Stomach (tissue), 9 donors: ENCODE data around the gene PIGR. TPM values are rescaled to one million over a fixed set of nuclear protein-coding genes. Genes with fewer than 3 reads are reported as not detected.

Experiments
- DNase-seq, 2 donors: peaks; one replicate each; pipeline versions ENCODE4 v3.0.0 to v3.0.0-alpha.2; 2013 to 2019
- H3K27ac ChIP-seq, 5 donors: fragments of 200-600 bp in 4 of 5; sonication (generic) in 4 of 5; one replicate each; pipeline ENCODE4 v1.5.1; 2013 to 2019; ENCODE audit warnings: mild to moderate bottlenecking in 1 of 5, moderate library complexity in 1 of 5
- H3K27me3 ChIP-seq, 3 donors: fragments of 200-600 bp; sonication (generic); one replicate each; pipeline ENCODE4 v1.5.1; 2017 to 2019; ENCODE audit warnings: mixed run types in 1 of 3
- H3K36me3 ChIP-seq, 4 donors: fragments of 200-600 bp; sonication (generic); 1 replicate in 3 of 4; 2 replicates in 1 of 4; pipeline ENCODE4 v1.5.1; 2016 to 2019
- H3K4me1 ChIP-seq, 4 donors: fragments of 200-600 bp; sonication (generic); one replicate each; pipeline ENCODE4 v1.5.1; 2016 to 2019
- H3K4me3 ChIP-seq, 4 donors: fragments of 200-600 bp; sonication (generic) in 3 of 4; one replicate each; pipeline ENCODE4 v1.5.1; 2016 to 2019; ENCODE audit warnings: mild to moderate bottlenecking in 1 of 4
- H3K9me3 ChIP-seq, 4 donors: fragments of 200-600 bp; sonication (generic); one replicate each; pipeline ENCODE4 v1.5.1; 2016 to 2019
- EP300 ChIP-seq: sonication (generic); formaldehyde crosslinking; IDR thresholded peaks from one replicate; pipeline ENCODE4 v1.6.1; 2017; ENCODE audit warnings: antibody characterized with exemption
- POLR2A ChIP-seq, 4 donors: fragments of 450-650 bp; IDR thresholded peaks; one replicate each; pipeline ENCODE4 v1.6.1; 2016; ENCODE audit warnings: antibody characterized with exemption in 4 of 4, control low read depth in 2 of 4, mild to moderate bottlenecking in 1 of 4, moderate library complexity in 1 of 4
- POLR2AphosphoS5 ChIP-seq, 3 donors: sonication (generic); formaldehyde crosslinking; IDR thresholded peaks; one replicate each; pipeline ENCODE4 v1.6.1; 2016; ENCODE audit warnings: antibody characterized with exemption in 3 of 3
- WGBS, 5 donors: extraction: QIAGEN DNeasy Blood & Tissue Kit in 3 of 5; methylation state at CpG; one replicate each; pipeline versions ENCODE4 v1.1.5 to v1.1.7; 2013 to 2018; 5-methylcytosine and 5-hydroxymethylcytosine counted together
- intact Hi-C: fragments of 100-400 bp; cut with DNase I; formaldehyde crosslinking; loops from one replicate; pipeline ENCODE4 v1.15.1; 2023; ENCODE audit warnings: low total_unique reads
- polyA plus RNA-seq, 3 donors: library from polyadenylated mRNA; stranded (reverse); fragments of 200-250 nt; gene quantifications; one replicate each; pipeline ENCODE4 v1.2.3, GENCODE V29; 2013
- total RNA-seq, 5 donors: library from RNA; depleted of rRNA; stranded (reverse); fragments of >200 nt; gene quantifications; one replicate each; pipeline versions ENCODE4 v1.1.0 to v1.2.3, GENCODE V29; 2014 to 2016
- TF ChIP-seq, protein P1 (sequence below), 7 experiments: fragments of 450-650 bp in 4 of 7; fragments of 200-600 bp in 3 of 7; sonication (generic) in 3 of 7; IDR thresholded peaks; one replicate each; pipeline ENCODE4 v1.5.1; 2016 to 2019; ENCODE audit warnings: antibody characterized with exemption in 7 of 7, control low read depth in 2 of 7, mild to moderate bottlenecking in 1 of 7
- donor health status: healthy with polysubstance abuse.
- donor health status: Bipolar disorder and iron deficiency.
- donor health status: healthy.

The PIGR gene
- total and polyA plus RNA-seq, 8 donors = 6.3 to 3,112 (median 163) TPM

DNA sequence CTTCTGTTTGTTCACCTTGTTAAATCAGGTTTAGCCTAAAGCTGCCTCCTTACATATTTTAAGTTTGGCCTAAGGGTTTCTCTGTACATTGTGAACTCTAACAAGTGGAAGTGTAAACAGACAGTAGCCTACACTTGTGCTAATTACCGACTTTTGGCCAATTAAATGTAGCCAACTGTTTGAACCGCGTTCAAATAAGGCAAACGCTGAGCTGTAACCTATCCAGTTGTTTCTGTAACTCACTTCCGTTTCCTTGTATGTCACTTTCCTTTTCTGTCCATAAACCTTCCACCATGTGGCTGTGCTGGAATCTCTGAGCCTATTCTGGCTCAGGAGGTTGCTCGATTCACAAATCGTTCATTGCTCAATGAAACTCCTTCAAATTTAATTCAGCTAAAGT lies 32.0 kb upstream of the PIGR start:
- H3K36me3 ChIP-seq = no peaks in the 10 kb centered on the region
- H3K4me3 ChIP-seq = no peak overlapping the region
- no peak for DNase-seq
- H3K27me3 ChIP-seq = no peaks in the 10 kb centered on the region
- no peaks in the 10 kb centered on the region for H3K9me3 ChIP-seq
- 61 to 77% (median 68%) methylated on average over 7 of the region's 7 CpGs for WGBS, 5 donors
- peaks cover 0 to 11% (median 0%) of the 10 kb centered on the region in 4 donors for H3K4me1 ChIP-seq
- H3K27ac ChIP-seq = no peak overlapping the region
- no peak for TF ChIP-seq EP300
- TF ChIP-seq, protein P1, sequence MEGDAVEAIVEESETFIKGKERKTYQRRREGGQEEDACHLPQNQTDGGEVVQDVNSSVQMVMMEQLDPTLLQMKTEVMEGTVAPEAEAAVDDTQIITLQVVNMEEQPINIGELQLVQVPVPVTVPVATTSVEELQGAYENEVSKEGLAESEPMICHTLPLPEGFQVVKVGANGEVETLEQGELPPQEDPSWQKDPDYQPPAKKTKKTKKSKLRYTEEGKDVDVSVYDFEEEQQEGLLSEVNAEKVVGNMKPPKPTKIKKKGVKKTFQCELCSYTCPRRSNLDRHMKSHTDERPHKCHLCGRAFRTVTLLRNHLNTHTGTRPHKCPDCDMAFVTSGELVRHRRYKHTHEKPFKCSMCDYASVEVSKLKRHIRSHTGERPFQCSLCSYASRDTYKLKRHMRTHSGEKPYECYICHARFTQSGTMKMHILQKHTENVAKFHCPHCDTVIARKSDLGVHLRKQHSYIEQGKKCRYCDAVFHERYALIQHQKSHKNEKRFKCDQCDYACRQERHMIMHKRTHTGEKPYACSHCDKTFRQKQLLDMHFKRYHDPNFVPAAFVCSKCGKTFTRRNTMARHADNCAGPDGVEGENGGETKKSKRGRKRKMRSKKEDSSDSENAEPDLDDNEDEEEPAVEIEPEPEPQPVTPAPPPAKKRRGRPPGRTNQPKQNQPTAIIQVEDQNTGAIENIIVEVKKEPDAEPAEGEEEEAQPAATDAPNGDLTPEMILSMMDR (IDR thresholded peaks at IDR 0.05) = no peak
- no peak for TF ChIP-seq POLR2AphosphoS5 (IDR thresholded peaks at IDR 0.05)
- TF ChIP-seq POLR2A (IDR thresholded peaks at IDR 0.05) = no peak
- intact Hi-C loops = no loop called here

DNA sequence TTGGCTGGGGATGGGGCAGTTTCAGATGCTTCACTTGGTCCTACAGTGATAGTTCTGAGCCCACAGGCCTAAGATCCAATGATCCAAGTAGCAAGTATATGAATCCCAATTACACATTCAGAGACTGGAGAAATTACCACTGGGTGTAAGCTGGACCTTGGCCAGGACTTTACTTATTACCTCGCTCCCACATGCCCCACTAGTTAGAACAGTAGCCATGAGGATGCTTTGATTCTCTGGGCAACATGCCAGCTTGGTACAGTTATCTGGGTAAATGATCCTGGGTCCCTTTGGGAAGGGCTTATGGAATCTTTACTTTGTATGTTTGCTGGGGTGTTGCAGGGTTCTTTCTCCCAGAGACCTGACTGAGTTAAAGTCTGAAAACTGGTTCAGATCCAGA lies 29.0 kb upstream of the PIGR start:
- Histone ChIP-seq H3K36me3 (no peaks in the 10 kb centered on the region), H3K27me3 (peaks cover 0 to 4% (median 0%) of the 10 kb centered on the region in 3 donors), H3K9me3 (no peaks in the 10 kb centered on the region), H3K4me1 (peaks cover 0 to 15% (median 0%) of the 10 kb centered on the region in 4 donors), H3K27ac (no peak overlapping the region), H3K4me3 (no peak overlapping the region)
- peak in 1 of 2 donors; percentile 34 for DNase-seq
- intact Hi-C loops = no loop called here
- WGBS, 5 donors = 58 to 89% (median 88%) methylated on average over 1 of the region's 1 CpG
- TF ChIP-seq, protein P1 (IDR thresholded peaks at IDR 0.05) = no peak
- TF ChIP-seq EP300 = no peak
- no peak for TF ChIP-seq POLR2AphosphoS5 (IDR thresholded peaks at IDR 0.05)
- TF ChIP-seq POLR2A (IDR thresholded peaks at IDR 0.05) = no peak

DNA sequence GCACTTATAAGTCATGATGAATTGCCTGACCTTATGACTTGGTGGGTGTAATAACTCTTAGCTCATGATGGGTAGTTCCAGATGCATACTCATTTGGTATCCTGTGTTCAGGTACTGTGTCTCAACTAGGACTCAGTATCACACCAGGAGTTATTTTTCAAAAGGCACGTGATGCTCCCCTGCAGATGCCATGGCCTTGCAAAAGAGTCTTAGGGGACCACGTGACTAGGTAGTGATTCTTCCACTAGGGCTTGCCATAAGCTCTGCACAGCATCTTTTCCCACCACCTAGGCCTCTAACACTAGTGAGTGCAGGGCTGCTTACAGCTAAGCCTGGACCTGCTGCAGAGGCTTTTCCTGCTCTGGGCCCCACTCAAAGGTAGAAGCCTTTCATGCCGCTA lies 27.9 kb upstream of the PIGR start:
- peaks cover 0 to 16% (median 2%) of the 10 kb centered on the region in 4 donors for H3K4me1 ChIP-seq
- 84 to 95% (median 92%) methylated on average over 3 of the region's 3 CpGs for WGBS, 5 donors
- no peak for DNase-seq

DNA sequence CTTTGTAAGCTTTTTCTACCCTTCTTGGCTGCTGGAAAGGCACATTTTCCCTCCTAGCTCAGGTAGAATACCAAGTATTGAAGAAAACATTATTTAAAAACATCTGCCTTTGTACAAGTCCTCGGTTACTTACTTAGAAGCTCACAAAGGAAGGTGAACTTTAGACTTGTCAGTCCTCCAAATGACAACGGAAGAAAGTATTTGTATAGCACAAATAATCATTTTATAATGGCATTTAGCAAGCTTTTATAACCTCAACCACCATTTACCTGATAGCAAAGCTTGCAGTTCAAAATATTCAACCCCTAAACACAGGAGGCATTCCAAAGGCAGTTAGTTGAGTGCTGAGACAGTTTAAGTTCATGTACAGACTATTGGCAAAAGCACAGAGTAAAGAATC lies 26.5 kb upstream of the PIGR start:
- Histone ChIP-seq H3K27me3 (peaks cover 0 to 15% (median 0%) of the 10 kb centered on the region in 3 donors), H3K9me3 (no peaks in the 10 kb centered on the region), H3K36me3 (no peaks in the 10 kb centered on the region), H3K4me3 (no peak overlapping the region), H3K27ac (no peak overlapping the region), H3K4me1 (peaks cover 4 to 29% (median 7%) of the 10 kb centered on the region in 4 donors)
- WGBS, 5 donors = 28 to 50% (median 30%) methylated on average over 2 of the region's 2 CpGs
- no peak for DNase-seq
- no peak for TF ChIP-seq POLR2A (IDR thresholded peaks at IDR 0.05)
- TF ChIP-seq, protein P1 (IDR thresholded peaks at IDR 0.05) = no peak
- no peak for TF ChIP-seq POLR2AphosphoS5 (IDR thresholded peaks at IDR 0.05)
- TF ChIP-seq EP300 = no peak
- intact Hi-C loops = no loop called here

More for the DNA sequence above, 27.9 kb upstream of the PIGR start:
- no peaks in the 10 kb centered on the region for H3K36me3 ChIP-seq
- TF ChIP-seq EP300 (no peak), POLR2A (IDR thresholded peaks at IDR 0.05) (no peak), POLR2AphosphoS5 (IDR thresholded peaks at IDR 0.05) (no peak)
- TF ChIP-seq, protein P1 (IDR thresholded peaks at IDR 0.05) = no peak
- no peak overlapping the region for H3K27ac ChIP-seq
- intact Hi-C loops = no loop called here
- H3K9me3 ChIP-seq = no peaks in the 10 kb centered on the region
- H3K4me3 ChIP-seq = no peak overlapping the region
- H3K27me3 ChIP-seq = peaks cover 0 to 15% (median 0%) of the 10 kb centered on the region in 3 donors
